ENCODE measurements around the gene JAKMIP1.
"Not testable (repeated sequence)": the region's sequence is repeated elsewhere in the genome, so short reads cannot be mapped to it uniquely, and the experiment has no call there.

The JAKMIP1 gene

DNA sequence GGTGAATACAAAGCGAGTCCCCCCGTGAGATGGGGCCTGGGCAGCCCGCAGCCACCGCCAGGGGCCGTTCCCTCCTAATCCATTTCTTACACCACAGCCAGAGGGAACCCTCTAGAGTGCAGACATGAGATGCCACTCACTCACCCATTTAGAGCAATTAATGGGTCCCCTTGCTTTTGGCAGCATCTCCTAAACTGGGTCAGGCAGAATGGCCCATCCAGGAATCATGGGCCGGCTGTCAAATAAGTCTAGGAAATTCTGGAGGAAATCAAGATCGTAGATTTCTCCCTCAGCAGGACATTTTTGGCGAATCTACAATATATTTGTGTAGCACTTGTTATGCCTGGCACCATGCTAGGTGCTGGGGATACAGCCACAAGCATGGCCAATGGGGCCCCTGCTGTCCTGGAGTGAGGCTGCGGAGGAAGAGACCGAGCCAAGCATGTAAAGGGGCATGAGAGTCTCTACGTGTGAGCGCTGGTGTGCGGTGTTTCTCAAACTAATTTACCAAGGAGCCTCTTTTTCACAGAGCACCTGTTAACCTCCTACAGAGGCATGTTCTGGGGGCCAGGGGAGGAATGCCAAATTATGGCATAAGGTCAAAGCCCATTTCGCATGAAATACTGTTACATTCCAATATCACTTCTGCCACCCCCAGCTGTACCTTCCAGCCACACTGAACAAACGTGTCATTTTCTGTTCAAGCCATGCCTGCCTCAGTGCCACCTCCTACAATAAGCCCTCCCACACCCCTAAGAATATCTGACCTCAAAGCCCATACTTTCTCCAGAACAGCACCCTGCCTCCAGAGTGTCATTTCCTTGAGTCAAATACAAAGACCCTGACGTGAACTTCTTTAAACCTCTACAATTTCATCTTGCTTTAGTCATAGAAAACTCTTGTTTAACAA, 28.1 kb upstream of the JAKMIP1 start:
- no peak for DNase-seq

GRCh38 chr4:6227412-6228157, 27.2 kb upstream of the JAKMIP1 start:
- DNase-seq: no peak

GRCh38 chr4:6226506-6226905, 26.2 kb upstream of the JAKMIP1 start:
- DNase-seq: no peak

- peak; percentile 4 to 24 for DNase-seq
Measured at GRCh38 chr4:6225469-6225868, 25.1 kb upstream of the JAKMIP1 start.

DNA sequence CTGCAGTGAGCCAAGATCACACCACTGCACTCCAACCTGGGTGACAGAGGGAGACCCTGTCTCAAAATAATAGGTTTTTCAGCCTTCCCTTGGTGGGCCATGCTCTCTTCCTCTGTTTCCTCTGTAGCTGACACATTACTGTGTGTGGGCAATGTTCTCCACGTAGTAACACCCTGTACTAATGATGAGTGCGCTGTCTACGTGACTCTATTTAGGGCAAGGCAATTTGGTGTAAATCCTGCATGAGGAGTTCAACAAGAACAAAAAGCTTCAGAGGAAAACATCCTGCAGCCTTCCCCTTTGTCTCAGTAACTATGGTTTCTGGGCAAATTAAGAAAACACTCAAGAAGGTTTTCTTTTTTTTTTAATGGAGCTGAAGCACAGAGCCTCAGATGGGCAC, 24.4 kb upstream of the JAKMIP1 start:
- no peak for DNase-seq

GRCh38 chr4:6222761-6223292, 22.5 kb upstream of the JAKMIP1 start:
- DNase-seq: no peak

DNA sequence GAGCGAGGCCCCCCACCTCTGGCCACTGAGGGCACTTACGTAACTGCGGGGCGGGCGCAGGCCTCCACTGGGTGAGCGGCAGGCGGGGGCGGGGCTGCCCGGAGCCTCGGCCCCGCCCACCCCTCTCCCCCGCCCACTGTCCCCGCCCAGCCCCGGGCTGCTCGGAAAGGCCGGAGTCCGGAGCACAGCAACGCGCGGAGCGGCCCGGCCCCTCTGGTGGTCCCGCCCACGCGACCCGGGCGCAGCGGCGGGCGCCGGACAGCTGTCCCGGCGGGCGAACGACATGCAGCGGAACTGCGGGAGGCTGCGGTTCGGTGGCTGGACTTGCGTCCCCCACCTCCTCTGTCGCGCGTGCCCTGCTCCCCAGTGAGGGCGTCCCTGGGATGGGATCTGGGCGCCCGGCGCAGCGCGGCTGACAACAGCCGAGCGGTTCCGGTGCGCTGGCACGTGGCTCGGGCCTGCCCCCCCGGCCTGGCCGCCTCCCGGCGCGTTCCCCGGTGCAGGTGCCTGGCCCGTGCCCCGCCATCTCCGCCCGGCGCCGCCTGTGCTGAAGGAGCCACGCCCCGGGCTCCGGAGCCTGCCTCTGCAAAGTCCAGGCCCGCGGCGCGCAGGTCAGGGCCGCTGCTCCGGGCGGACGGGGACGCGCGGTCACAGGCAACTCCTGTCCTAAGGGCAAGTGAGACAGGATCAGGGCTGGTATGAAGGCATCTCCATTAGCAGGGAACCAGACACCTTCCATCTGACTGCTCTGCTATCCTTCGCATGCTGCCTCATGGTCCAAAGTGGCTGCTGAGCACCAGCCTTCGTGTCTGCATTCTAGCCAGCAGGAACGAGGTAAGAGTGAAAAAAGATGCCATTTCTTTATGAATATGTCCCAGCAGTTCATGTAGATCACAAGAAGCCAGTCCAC, 21.8 kb upstream of the JAKMIP1 start:
- no peak for DNase-seq

- no peak for DNase-seq
Measured at GRCh38 chr4:6221301-6221850, 21.0 kb upstream of the JAKMIP1 start.

DNA sequence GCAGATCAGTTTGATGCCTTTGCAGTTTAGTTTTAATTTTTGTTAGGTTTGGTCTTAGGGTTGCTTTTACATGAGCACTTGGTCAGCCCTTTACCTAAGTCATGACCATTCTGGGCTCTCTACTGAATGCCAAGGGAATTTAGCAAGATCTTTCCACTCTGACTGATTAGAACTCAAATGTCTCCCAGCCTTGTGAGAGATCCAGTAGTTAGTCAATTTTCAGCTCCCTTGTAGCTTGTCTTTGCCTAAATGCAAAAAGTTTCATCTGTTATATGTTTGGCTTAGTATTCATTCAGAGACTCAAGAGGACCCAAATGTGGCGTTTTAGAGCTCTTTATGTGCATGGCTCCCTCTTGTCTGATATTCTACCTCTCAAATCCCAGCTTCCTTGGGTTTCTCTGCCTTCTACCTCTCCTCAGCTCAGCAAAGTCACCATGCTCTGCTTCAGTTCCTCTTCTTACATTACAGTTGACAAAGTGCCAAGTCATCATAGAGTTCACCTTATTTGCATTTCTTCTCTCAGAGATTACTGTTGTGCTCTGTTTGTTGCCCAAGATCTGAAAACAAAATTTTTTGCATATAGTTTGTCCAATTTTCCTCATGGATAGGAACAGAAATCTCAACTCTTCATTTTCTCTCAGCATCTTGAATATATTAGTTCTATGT, 17.5 kb upstream of the JAKMIP1 start:
- DNase-seq: no peak

DNA sequence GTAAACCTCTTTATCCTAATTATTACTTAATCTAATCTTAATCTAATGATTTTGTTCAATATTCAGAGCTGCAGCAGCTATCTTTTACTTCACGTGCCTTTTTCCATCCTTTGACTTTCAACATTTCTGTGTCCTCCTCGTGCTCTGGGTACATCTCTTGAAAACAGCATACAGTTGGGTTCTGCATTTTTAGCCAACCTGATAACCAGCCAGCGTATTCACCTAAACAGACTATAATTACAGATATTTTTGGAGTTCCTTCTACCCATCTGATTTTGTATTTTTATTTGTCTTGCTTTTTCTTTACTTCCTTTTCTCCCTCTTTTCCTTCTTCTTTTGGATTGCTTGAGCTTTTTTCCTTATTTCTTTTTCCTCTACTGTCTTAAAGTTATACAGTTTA, 16.2 kb upstream of the JAKMIP1 start:
- DNase-seq: no peak

DNA sequence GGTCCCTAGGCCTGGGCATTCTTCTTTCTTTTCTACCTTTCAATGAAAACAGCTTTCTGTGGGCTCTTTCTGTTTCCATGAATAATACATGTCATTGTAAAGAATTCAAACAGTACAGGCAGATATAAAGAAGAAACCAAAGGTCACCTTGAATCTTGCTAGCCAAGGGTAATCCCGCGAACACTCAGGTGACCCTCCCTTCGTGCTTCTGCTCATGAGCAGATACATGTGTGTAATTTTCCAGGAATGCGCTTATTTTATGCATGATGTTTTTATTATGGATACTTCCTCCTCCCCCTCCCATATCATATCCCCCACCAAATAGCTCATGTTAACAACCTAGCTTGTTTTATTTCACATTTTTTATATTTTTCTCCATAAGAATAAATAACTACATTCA, 9.6 kb upstream of the JAKMIP1 start:
- no peak for DNase-seq

GRCh38 chr4:6209291-6209690, 8.9 kb upstream of the JAKMIP1 start:
- not testable (repeated sequence) for DNase-seq

GRCh38 chr4:6208416-6208815, 8.1 kb upstream of the JAKMIP1 start:
- no peak for DNase-seq

- DNase-seq: no peak
Measured at GRCh38 chr4:6207602-6208001, 7.3 kb upstream of the JAKMIP1 start.

DNA sequence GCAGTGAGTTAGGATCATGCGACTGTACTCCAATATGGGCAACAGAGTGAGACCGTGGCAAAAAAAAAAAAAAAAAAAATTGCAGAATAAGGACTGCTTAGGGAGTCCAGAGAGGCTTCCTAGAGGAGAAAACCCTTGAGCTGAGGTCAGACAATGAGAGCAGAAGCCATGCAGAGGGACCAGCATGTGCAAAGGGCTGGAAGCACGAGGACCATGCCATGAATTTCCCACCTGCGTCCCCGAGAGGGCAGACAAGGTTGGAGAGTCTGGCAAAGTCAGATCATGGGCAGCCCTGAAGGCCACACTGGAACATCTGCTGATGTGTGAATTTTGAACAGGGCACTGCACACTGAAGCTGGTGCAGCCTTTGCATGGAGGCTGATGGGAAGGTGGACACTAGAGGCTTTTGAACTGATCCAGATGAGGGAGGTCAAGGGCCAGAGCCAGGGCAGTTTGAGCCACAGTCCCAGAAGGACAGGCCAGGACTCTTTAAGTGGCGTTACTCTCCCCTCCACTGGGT, 6.5 kb upstream of the JAKMIP1 start:
- DNase-seq: no peak

GRCh38 chr4:6205973-6206372, 5.6 kb upstream of the JAKMIP1 start:
- DNase-seq: no peak

DNA sequence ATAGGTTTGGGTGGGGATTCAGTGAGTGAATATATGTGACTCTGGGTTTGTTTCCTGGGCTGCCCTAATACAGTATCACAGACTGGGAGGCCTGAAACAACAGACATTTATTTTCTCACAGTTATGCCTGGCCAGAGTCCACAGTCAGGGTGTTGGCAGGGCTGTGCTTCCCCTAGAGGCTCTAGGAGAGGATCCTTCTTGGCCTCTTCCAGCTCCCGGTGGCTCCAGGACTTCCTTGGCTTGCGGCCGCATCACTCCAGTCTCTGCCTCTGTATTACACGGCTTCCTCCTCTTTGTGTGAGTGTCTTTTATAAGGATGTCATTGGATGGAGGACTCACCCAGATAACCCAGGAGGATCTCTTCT, 5.2 kb upstream of the JAKMIP1 start:
- DNase-seq: no peak

- no peak for DNase-seq
Measured at GRCh38 chr4:6204871-6205566, 4.7 kb upstream of the JAKMIP1 start.

DNA sequence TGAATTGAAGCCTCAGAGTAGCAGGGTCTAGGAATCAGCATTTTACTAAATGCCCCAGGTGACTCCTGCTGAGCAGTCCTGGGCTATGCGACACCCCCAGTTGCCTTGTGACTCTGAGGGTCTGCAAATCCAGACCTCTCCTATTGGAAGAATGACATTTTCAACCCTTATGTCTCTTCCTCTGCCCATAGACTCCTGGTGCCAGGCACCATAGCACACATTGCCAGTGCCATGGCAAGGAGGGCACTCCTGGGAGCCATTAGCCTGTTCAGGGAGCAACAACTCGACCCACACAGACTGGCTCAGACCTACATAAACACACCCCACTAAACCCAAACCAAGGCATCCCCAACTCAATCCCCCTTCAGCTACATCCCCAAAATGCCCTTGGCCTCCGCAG, 3.7 kb upstream of the JAKMIP1 start:
- DNase-seq: no peak

GRCh38 chr4:6201580-6202091, 1.3 kb upstream of the JAKMIP1 start:
- DNase-seq: no peak

DNA sequence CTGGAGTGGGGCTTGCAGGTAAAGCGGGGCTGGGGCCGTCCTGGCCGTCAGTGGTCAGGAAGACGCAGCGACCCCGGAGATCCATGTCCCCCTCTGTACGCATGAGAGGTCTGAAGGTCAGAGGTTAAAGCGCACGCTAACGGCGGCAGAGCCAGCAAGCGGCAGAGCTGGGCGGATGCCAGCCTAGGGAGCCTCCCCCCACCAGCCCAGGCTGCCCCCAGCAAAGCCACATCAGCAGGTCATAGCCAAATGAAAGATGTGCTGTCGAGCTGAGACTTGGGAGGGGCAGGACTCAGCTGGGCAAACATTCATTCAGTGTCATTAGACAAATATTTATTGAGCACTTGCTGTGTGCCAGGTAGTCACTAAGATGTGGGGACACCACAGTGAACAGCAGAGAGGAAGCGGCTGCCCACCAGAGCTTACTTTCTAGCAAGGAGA, 593 bp upstream of the JAKMIP1 start:
- DNase-seq: no peak

All from Kasumi-1 (cell line).